Activated naive CD4-positive, alpha-beta T cell treated with anti-CD3 and anti-CD28 coated beads, Interleukin-2, amount 50 U/mL, for 72 hours (primary cell): Measurements from ENCODE around the gene HHAT. TPM values are rescaled to one million over a fixed set of nuclear protein-coding genes. Genes with fewer than 3 reads are reported as not detected.

Experiments used
- ATAC-seq, 2 donors: fragments of 150-1000 bp; cut with Tn5 transposase; 2 replicates each; pipeline ENCODE4 v1.10.0; 2021; ENCODE audit warnings: mild to moderate bottlenecking in 2 of 2, moderate library complexity in 2 of 2
- DNase-seq, 2 donors: peaks; one replicate each; pipeline ENCODE4 v3.0.0; 2021 to 2022; ENCODE audit warnings: low spot score in 2 of 2
- H3K27ac Mint-ChIP-seq, 2 donors: one replicate each; pipeline ENCODE4 v1.8.0; 2022; ENCODE audit warnings: mild to moderate bottlenecking in 2 of 2, mixed read lengths in 2 of 2
- H3K36me3 Mint-ChIP-seq, 2 donors: one replicate each; pipeline ENCODE4 v1.8.0; 2022; ENCODE audit warnings: mixed read lengths in 2 of 2
- H3K9me3 Mint-ChIP-seq, 2 donors: one replicate each; pipeline ENCODE4 v1.8.0; 2022; ENCODE audit warnings: mixed read lengths in 2 of 2
- total RNA-seq, 2 donors: library from RNA; stranded (reverse); gene quantifications; one replicate each; pipeline ENCODE4 v1.2.3, GENCODE V29; 2022

The HHAT gene
- total RNA-seq, 2 donors from 2014 or later, result 0.59 to 1.9 TPM

DNA sequence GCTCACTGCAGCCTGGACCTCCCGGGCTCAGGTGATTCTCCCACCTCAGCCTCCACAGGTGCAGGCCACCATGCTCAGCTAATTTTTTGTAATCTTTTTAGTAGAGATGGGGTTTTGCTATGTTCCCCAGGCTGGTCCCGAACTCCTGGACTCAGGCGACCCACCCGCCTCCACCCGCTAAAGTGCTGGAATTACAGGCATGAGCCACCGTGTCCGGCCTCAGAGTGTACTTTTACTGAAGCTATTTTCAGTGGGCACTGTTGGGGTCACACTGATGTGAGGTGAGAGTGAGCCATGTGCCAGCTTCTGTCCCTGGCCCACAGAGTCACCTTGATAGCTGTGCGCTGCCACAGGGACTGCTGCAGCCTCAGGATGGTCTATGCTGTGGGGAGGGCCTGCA lies 25.3 kb upstream of the HHAT start:
- no peak for DNase-seq
- ATAC-seq, result no peak
- H3K9me3 Mint-ChIP-seq, result no peaks in the 10 kb centered on the region
- H3K36me3 Mint-ChIP-seq, result no peaks in the 10 kb centered on the region
- no peak overlapping the region for H3K27ac Mint-ChIP-seq

DNA sequence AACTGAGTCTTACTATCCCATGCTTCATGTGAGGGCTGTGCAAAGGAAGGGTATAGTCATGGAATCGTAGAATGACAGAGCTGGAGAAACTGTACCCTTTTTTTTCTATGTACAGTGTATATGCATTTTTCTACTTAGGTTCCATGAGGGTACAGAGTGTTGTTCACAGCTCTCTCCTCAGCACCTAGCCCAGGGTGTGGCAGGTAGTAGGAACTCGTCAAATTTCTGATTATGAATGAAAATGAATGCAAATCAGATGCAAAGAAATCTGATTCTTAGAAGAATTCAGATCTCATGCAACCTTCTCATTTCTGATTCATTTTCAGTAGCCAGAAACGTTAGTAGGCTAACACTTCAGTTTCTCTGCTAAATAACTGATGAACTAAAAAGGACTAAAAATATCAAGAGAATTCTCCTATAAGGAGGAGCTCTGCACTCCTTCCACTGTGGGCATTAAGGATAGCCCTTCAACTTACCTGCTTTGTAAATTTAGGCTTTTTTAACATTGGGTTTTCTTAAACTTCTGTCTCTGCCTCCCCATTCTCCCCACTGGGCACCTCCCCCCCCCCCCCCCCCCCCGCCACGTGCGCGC lies 18.0 kb upstream of the HHAT start:
- Mint-ChIP-seq H3K36me3 (no peaks in the 10 kb centered on the region), H3K9me3 (no peaks in the 10 kb centered on the region), H3K27ac (peak overlapping the region in 1 of 2 donors; percentile 79)
- DNase-seq (no peak), ATAC-seq (peak in 1 of 2 donors; percentile 9)

DNA sequence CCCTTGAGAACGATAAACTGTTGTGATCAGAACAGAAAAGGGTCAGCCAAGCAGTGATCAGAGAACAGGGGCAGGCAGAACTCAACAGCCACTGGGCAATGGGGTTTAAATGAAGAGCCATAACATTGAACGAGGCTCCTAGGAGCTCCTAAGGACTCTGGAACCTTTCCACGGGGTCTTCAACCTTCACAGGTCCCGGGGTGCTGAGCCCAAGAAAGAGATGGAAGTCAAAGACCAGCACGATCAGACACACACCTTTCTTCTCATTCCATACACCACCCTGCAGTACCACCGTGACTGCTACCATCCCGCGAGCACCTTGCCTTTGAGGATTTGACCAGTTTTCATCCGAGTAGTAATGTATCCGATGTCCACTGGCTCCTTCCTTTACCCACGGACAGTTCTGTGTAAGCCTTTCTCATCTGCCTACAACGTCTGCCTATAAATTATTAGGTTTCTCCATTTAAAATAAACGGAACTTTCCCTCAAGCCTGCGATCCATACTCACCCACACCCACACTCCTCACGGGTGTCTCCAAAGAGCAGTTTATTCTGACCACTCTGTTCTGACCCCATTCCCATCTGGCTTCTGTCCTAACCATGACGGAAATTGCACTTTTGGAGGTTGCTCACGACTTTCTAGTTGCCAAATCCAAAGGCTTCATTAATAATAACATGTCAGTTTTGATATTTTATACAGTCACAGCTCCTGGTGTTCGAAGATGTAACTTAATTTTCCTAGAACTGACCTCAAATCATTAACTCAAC lies 16.8 kb upstream of the HHAT start:
- no peak for ATAC-seq

DNA sequence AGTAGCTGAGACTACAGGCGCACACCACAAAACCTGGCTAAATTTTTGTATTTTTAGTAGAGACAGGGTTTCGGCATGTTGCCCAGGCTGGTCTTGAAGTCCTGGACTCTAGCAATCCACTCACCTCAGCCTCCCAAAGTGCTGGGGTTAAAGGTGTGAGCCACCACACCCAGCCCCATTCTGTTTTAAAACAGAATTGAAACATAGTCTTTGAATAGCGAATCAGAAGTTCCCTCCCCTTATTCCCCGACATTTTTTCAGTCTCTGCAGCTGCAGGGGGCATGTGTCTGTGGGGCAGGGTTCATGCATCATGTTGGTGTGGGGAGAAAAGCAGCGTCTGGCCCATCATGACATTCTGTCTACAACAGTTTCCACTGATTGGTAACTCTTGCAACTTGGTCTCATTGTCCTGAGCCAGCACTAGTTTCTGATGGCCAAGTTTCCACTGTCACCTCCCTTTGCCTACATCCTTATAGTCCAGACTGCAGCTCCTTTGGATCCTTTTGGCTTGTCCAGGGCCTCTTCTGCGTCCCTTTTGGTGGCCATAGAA lies 15.6 kb upstream of the HHAT start:
- Mint-ChIP-seq H3K27ac (no peak overlapping the region), H3K9me3 (no peaks in the 10 kb centered on the region), H3K36me3 (no peaks in the 10 kb centered on the region)
- DNase-seq (no peak), ATAC-seq (no peak)

More for the DNA sequence above, 16.8 kb upstream of the HHAT start:
- DNase-seq, result no peak
- Mint-ChIP-seq H3K27ac (peak overlapping the region in 1 of 2 donors; percentile 79), H3K36me3 (no peaks in the 10 kb centered on the region), H3K9me3 (no peaks in the 10 kb centered on the region)

DNA sequence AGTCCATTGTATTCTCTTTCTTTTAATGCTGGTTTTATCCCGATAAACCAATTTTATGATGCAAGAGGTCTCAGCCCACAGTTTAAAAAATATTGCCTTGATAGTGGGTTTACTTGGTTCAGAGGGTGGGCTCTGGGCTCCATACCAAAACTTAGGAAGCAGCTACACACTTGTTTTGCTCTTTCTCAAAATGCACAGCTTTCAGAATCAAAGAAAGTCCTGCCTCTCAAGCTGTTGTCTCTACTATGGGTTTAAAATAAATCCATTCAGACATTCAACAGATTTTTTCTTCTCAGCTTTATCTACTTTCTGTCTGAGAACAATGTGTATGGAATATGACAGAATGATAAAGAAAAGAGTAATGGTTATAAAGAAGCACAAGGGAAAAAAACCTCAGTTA lies 14.8 kb upstream of the HHAT start:
- no peaks in the 10 kb centered on the region for H3K36me3 Mint-ChIP-seq
- DNase-seq (no peak), ATAC-seq (no peak)
- no peak overlapping the region for H3K27ac Mint-ChIP-seq
- H3K9me3 Mint-ChIP-seq, result no peaks in the 10 kb centered on the region

DNA sequence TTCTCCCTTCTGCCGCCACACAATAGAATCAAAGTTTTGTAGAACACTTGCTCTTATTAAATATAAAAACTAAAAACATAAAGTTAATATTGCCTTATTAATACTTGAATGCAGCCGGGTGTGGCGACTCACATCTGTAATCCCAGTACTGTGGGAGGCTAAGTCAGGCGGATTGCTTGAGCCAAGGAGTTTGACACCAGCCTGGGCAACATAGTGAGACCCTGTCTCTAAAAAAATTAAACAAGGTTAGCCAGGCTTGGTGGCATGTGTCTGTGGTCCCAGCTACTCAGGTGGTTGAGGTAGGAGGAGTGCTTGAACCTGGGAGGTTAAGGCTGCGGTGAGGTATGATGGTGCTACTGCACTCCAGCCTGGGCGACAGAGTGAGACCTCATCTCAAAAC lies 13.2 kb upstream of the HHAT start:
- Mint-ChIP-seq H3K36me3 (no peaks in the 10 kb centered on the region), H3K27ac (no peak overlapping the region), H3K9me3 (no peaks in the 10 kb centered on the region)
- DNase-seq (no peak), ATAC-seq (no peak)

DNA sequence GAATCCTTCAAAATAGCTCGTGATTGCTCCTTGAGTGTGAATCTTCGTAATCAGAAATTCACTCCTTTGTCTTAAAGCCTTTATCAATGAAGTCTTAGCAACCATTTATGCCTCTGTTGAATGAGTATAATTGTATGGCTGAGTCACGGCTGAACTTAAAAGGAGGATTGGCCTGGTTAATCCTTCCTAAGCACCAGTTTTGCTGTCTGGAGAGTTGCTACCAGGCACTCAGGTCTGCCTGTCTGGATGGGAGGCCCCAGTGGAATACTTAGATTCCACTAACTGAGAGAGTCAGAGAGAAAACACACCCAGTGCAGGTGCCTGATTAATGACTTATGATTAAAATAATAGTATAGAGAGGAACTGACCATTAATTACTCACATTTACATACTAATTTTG lies 7.6 kb upstream of the HHAT start:
- no peaks in the 10 kb centered on the region for H3K36me3 Mint-ChIP-seq
- no peak overlapping the region for H3K27ac Mint-ChIP-seq
- H3K9me3 Mint-ChIP-seq, result peaks cover 0 to 10% of the 10 kb centered on the region in 2 donors
- DNase-seq (no peak), ATAC-seq (no peak)

DNA sequence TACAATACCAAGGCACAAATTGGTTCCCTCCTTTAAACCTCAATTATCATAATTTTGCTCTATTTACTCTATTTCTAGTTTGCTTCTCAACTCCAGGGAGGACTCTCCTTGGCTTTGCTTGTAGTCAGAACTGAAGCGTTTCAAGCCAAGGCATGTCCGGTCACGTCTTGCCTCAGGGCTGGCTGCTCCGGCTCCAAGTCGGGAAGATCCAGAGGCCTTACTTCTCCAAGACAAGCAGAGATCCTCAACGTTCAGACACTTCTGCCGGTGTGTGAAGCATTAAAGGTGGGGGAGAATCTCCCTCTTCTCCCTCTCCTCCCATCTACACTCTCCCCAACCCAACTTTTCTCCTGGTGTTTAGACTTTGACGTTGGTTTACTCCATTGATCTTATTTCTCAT lies 7.2 kb upstream of the HHAT start:
- H3K27ac Mint-ChIP-seq, result no peak overlapping the region
- ATAC-seq (no peak), DNase-seq (no peak)
- peaks cover 0 to 10% of the 10 kb centered on the region in 2 donors for H3K9me3 Mint-ChIP-seq
- no peaks in the 10 kb centered on the region for H3K36me3 Mint-ChIP-seq

DNA sequence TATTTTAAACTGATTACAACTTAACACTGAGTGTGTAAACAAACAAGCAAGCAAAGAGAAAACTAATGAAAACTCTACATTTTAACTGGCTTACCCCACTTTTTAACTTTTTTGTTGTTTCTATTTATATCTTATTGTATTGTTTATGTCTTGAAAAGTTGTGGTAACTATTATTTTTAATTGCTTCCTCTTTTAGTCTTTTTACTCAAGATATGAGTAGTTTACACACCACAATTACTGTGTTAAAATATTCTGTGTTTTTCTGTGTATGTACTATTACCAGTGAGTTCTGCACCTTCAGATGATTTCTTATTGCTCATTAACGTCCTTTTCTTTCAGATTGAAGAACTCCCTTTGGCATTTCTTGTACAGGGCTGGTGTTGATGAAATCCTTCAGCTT lies 4.7 kb upstream of the HHAT start:
- Mint-ChIP-seq H3K36me3 (peaks cover under 1% of the 10 kb centered on the region in 2 donors), H3K27ac (no peak overlapping the region), H3K9me3 (peaks cover 0 to 10% of the 10 kb centered on the region in 2 donors)
- DNase-seq (no peak), ATAC-seq (no peak)

DNA sequence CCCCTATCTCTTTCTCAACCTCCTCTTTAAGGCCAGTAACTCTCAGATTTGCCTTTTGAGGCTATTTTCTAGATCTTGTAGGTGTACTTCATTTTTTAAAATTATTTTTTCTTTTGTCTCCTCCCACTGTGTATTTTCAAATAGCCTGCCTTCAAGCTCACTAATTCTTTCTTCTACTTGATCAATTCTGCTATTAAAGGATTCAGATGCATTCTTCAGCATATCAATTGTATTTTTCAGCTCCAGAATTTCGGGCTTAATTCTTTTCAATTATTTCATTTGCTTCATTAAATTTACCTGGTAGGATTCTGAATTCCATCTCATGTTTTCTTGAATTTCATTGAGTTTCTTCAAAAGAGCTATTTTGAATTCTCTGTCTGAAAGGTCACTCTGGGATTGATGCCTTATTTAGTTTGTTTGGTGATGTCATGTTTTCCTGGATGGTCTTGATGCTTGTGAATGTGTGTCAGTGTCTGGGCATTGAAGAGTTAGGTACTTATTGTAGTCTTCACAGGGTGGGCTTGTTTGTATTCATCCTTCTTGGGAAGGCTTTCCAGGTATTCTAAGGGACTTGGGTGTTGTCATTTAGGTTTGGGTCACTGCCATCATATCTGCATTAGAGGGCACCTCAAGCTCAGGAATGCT lies 3.6 kb upstream of the HHAT start:
- Mint-ChIP-seq H3K27ac (no peak overlapping the region), H3K9me3 (peaks cover 0 to 10% of the 10 kb centered on the region in 2 donors), H3K36me3 (peaks cover 4% of the 10 kb centered on the region in 2 donors)
- ATAC-seq (no peak), DNase-seq (no peak)

DNA sequence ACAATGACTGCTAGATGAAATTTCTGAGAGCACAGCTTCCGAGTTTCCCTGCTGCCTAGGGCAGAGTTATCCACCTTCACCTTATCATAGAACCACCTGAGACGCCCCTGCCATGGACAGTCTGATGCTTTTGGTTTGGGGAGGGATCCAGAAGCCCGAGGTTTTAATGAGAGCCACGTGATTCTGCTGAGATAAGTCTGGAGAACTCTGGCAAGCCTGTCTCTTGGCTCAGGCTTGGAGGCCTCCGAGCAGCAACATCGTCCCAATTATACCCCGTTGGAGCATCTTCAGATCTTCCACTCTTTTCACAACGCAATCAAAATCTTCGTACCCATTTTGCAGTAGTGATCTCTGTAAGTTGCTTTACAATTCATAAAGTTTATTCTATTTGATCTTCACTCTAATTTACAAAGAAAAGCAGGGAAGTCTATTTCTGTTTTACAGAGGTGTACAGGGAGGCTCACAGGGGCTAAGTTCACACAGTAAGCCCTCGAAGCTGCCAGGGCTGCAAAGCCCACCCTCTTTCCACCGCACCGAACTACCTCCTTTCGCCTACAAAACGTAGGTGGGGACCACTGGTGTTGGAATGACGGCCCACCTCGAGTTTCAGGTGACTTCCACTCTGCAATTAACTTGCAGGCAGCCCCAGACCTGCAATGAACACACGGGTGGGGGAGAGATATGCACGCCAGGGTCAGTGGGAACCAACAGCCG lies 513 bp upstream of the HHAT start:
- ATAC-seq (no peak), DNase-seq (no peak)
- peak overlapping the region; percentile 86 to 90 for H3K27ac Mint-ChIP-seq
- peaks cover 4% of the 10 kb centered on the region in 2 donors for H3K36me3 Mint-ChIP-seq
- peaks cover 0 to 10% of the 10 kb centered on the region in 2 donors for H3K9me3 Mint-ChIP-seq

DNA sequence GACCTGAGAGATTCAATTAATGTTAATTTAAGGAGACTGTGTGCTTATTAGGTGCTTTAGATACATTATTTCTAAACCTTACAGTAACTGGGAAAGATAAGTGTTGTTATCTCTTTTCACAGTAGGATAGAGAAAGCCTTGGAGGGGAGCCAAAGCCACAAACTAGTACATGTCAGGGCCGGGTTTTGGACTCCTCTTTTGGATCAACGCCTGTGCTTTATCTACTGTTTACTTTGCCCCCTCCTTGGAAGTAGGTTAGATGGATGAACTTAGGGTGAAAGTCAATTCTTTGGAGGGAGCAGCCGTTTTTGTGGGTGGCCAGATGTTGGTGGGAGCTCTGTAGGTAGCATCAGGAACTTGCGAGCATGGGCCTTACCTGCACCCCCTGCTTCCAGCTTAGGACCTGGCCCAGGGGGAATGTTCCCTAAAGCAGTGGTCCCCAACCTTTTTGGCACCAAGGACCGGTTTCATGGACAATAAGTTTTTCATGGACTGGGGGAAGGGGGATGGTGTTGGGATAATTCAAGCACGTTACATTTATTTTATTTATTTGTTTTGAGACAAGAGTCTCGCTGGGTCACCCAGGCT lies 1.7 kb downstream of the HHAT start:
- H3K9me3 Mint-ChIP-seq, result peaks cover 0 to 2% of the 10 kb centered on the region in 2 donors
- DNase-seq (no peak), ATAC-seq (no peak)
- H3K36me3 Mint-ChIP-seq, result peaks cover 4% of the 10 kb centered on the region in 2 donors
- peak overlapping the region in 1 of 2 donors; percentile 86 for H3K27ac Mint-ChIP-seq

DNA sequence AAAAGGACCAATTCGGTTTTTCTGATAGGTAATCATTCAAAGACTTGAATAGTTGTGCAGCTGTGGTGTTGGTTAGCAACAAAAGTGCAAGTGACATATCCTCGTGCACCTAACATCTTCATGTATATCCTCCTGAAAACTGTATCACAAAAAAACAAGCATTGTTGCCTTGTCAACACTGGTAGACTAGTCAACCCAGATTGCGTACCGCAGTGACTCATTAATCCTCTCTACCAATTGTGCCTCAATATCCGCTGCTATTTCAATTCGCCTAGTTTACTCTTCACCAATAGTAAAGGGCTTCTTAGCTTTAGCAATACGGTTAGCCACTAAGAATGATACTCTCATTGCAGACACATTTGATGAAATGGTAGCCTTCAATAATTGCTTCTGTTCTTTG lies 3.5 kb downstream of the HHAT start:
- peak overlapping the region; percentile 39 to 89 for H3K27ac Mint-ChIP-seq
- no peak for DNase-seq
- ATAC-seq, result peak; percentile 1 to 39

DNA sequence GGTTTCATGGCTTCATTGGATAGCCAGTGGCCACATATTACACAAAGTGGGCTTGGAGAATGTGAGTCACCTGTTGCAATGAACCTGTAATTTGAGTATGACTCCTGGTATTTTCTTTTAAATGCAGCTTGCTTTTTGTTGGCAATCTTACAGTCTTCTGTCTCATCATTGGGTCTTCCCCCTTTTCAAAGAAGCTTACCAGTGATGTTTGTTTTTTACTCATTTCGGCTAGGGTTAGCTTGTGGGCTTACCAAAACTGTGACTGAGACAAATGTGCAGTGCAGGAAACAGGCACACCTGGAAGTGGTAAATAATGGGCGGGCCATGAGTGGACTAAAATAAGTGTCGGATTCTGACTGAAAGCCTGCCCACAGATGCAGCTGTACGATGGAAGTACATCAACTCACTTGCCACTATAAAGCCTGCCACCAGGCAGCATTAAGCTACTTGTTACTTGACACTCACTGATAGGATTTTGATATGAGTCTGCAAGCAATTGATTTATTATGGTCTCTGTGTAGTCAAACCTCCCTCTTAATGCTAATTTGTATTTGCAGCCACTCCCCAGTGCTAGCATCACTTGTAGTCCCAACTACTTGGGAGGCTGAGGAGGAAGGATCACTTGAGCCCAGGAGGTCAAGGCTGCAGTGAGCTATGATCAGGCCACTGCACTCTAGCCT lies 4.2 kb downstream of the HHAT start:
- DNase-seq (peak; percentile 65 to 72), ATAC-seq (peak; percentile 75 to 86)
- peak overlapping the region; percentile 39 to 89 for H3K27ac Mint-ChIP-seq
- no peaks in the 10 kb centered on the region for H3K9me3 Mint-ChIP-seq
- H3K36me3 Mint-ChIP-seq, result peaks cover 4% of the 10 kb centered on the region in 2 donors

More for the DNA sequence above, 3.5 kb downstream of the HHAT start:
- H3K36me3 Mint-ChIP-seq, result peaks cover 4% of the 10 kb centered on the region in 2 donors
- no peaks in the 10 kb centered on the region for H3K9me3 Mint-ChIP-seq

DNA sequence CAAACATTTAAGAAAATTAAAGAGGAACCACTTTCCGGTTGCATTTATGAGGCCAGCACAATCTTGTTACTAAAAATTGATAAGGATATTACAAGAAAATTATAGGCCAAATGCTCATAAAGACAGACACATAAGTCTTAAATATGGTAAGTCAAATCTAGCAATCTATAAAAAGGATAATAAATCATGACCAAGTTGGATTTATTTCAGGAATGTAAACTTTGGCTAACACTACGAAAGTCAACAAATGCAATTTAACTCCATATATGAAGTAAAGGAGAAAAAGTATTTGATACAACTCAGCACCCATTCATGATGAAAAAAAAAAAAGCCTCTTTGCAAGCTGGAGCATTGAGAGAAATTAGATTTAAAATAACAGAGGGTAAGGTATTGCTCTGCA lies 6.3 kb downstream of the HHAT start:
- Mint-ChIP-seq H3K36me3 (no peaks in the 10 kb centered on the region), H3K9me3 (no peaks in the 10 kb centered on the region), H3K27ac (no peak overlapping the region)
- no peak for DNase-seq
- no peak for ATAC-seq

DNA sequence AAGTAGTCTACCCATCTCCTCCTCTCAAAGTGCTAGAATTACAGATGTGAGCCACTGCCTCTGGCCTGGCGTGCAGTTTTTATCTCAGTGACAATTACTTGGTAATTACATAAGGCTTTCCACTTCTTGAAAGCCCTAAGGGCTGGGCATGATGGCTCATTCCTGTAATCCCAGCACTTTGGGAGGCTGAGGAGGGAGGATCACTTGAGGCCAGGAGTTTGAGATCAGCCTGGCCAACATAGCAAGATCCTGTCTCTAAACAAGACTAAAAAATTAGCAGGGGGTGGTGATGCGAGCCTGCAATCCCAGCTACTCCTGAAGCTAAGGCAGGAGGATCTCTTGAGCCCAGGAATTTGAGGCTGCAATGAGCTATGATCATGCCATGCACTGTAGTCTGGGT lies 7.7 kb downstream of the HHAT start:
- ATAC-seq (no peak), DNase-seq (no peak)
- Mint-ChIP-seq H3K27ac (no peak overlapping the region), H3K9me3 (no peaks in the 10 kb centered on the region), H3K36me3 (no peaks in the 10 kb centered on the region)
